MG63 (cell line): ENCODE data around the gene GBX1. TPM values are rescaled to one million over a fixed set of nuclear protein-coding genes. Genes with fewer than 3 reads are reported as not detected.

Experiments used
- DNase-seq: peaks from one replicate; pipeline ENCODE4 v3.0.0-alpha.2; 2020
- H3K27me3 ChIP-seq: fragments of 250-450 bp; sonication (Bioruptor Pico); 2 replicates; pipeline ENCODE4 v1.5.1; 2020; ENCODE audit warnings: mild to moderate bottlenecking, moderate library complexity
- H3K36me3 ChIP-seq: fragments of 250-450 bp; sonication (Bioruptor Pico); 2 replicates; pipeline ENCODE4 v1.5.1; 2020; ENCODE audit warnings: mild to moderate bottlenecking, moderate library complexity
- H3K4me3 ChIP-seq: fragments of 250-450 bp; sonication (Bioruptor Pico); 2 replicates; pipeline ENCODE4 v1.5.1; 2020; ENCODE audit warnings: mild to moderate bottlenecking, moderate library complexity
- H3K9me3 ChIP-seq: fragments of 250-450 bp; sonication (Bioruptor Pico); 2 replicates; pipeline ENCODE4 v1.5.1; 2020; ENCODE audit warnings: mild to moderate bottlenecking, moderate library complexity
- total RNA-seq: library from RNA; depleted of rRNA; stranded (reverse); fragments of >200 nt; shearing (Covaris generic); gene quantifications from 2 replicates; pipeline ENCODE4 v1.2.3, GENCODE V29; 2014; ENCODE audit warnings: low replicate concordance

The GBX1 gene
- total RNA-seq, 1 experiment from 2014 or later = not detected

GRCh38 chr7:151117565-151117964 is 49.9 kb downstream of the GBX1 start:
- no peaks in the 10 kb centered on the region for H3K27me3 ChIP-seq
- DNase-seq = no peak
- peaks cover 3% of the 10 kb centered on the region for H3K36me3 ChIP-seq
- no peaks in the 10 kb centered on the region for H3K9me3 ChIP-seq
- no peak overlapping the region for H3K4me3 ChIP-seq

GRCh38 chr7:151116603-151117440 is 50.7 kb downstream of the GBX1 start:
- DNase-seq = no peak

GRCh38 chr7:151115836-151116418 is 51.6 kb downstream of the GBX1 start:
- Histone ChIP-seq H3K9me3 (no peaks in the 10 kb centered on the region), H3K27me3 (no peaks in the 10 kb centered on the region), H3K4me3 (no peak overlapping the region)

More at GRCh38 chr7:151116603-151117440, 50.7 kb downstream of the GBX1 start:
- no peak overlapping the region for H3K4me3 ChIP-seq
- no peaks in the 10 kb centered on the region for H3K27me3 ChIP-seq
- H3K9me3 ChIP-seq = no peaks in the 10 kb centered on the region
- H3K36me3 ChIP-seq = peaks cover 3% of the 10 kb centered on the region

GRCh38 chr7:151115121-151115835 is 52.2 kb downstream of the GBX1 start:
- Histone ChIP-seq H3K36me3 (peaks cover 3% of the 10 kb centered on the region), H3K9me3 (no peaks in the 10 kb centered on the region), H3K27me3 (no peaks in the 10 kb centered on the region), H3K4me3 (no peak overlapping the region)
- no peak for DNase-seq

More at GRCh38 chr7:151115836-151116418, 51.6 kb downstream of the GBX1 start:
- no peak for DNase-seq
- peaks cover 3% of the 10 kb centered on the region for H3K36me3 ChIP-seq

GRCh38 chr7:151114151-151115090 is 53.1 kb downstream of the GBX1 start:
- H3K9me3 ChIP-seq = no peaks in the 10 kb centered on the region
- H3K27me3 ChIP-seq = no peaks in the 10 kb centered on the region
- DNase-seq = no peak
- H3K4me3 ChIP-seq = no peak overlapping the region
- no peaks in the 10 kb centered on the region; the same call in none of the 2 replicates for H3K36me3 ChIP-seq

- peak; percentile 72 for DNase-seq
- H3K4me3 ChIP-seq = no peak overlapping the region
- H3K9me3 ChIP-seq = no peaks in the 10 kb centered on the region
- H3K27me3 ChIP-seq = no peaks in the 10 kb centered on the region
- H3K36me3 ChIP-seq = no peaks in the 10 kb centered on the region; the same call in 1 of the 2 replicates
These were observed 53.9 kb downstream of the GBX1 start for GRCh38 chr7:151113344-151114150.

GRCh38 chr7:151110941-151111645 is 56.4 kb downstream of the GBX1 start:
- Histone ChIP-seq H3K36me3 (no peaks in the 10 kb centered on the region; the same call in 1 of the 2 replicates), H3K4me3 (no peak overlapping the region), H3K9me3 (no peaks in the 10 kb centered on the region), H3K27me3 (no peaks in the 10 kb centered on the region)
- peak; percentile 46 for DNase-seq

GRCh38 chr7:151110236-151110940 is 57.1 kb downstream of the GBX1 start:
- Histone ChIP-seq H3K9me3 (no peaks in the 10 kb centered on the region), H3K27me3 (no peaks in the 10 kb centered on the region), H3K4me3 (no peak overlapping the region), H3K36me3 (no peaks in the 10 kb centered on the region; the same call in 1 of the 2 replicates)
- DNase-seq = no peak

GRCh38 chr7:151109094-151110048 is 58.1 kb downstream of the GBX1 start:
- no peak for DNase-seq
- H3K9me3 ChIP-seq = no peaks in the 10 kb centered on the region
- no peaks in the 10 kb centered on the region; the same call in 1 of the 2 replicates for H3K36me3 ChIP-seq
- H3K27me3 ChIP-seq = no peaks in the 10 kb centered on the region
- no peak overlapping the region for H3K4me3 ChIP-seq

GRCh38 chr7:151107882-151108281 is 59.6 kb downstream of the GBX1 start:
- DNase-seq = no peak
- Histone ChIP-seq H3K9me3 (no peaks in the 10 kb centered on the region), H3K27me3 (no peaks in the 10 kb centered on the region)

GRCh38 chr7:151104411-151105235 is 62.9 kb downstream of the GBX1 start:
- Histone ChIP-seq H3K9me3 (no peaks in the 10 kb centered on the region), H3K4me3 (no peak overlapping the region), H3K36me3 (no peaks in the 10 kb centered on the region), H3K27me3 (no peaks in the 10 kb centered on the region)
- peak; percentile 66 for DNase-seq

More at GRCh38 chr7:151107882-151108281, 59.6 kb downstream of the GBX1 start:
- Histone ChIP-seq H3K36me3 (no peaks in the 10 kb centered on the region), H3K4me3 (no peak overlapping the region)

GRCh38 chr7:151103973-151104372 is 63.5 kb downstream of the GBX1 start:
- no peak for DNase-seq
- H3K9me3 ChIP-seq = no peaks in the 10 kb centered on the region
- H3K36me3 ChIP-seq = no peaks in the 10 kb centered on the region
- no peaks in the 10 kb centered on the region for H3K27me3 ChIP-seq
- H3K4me3 ChIP-seq = no peak overlapping the region

GRCh38 chr7:151102991-151103390 is 64.5 kb downstream of the GBX1 start:
- Histone ChIP-seq H3K4me3 (no peak overlapping the region), H3K9me3 (no peaks in the 10 kb centered on the region), H3K36me3 (no peaks in the 10 kb centered on the region; the same call in 1 of the 2 replicates), H3K27me3 (no peaks in the 10 kb centered on the region)
- DNase-seq = no peak
